Measurements from ENCODE around the gene ADK.

GRCh38 chr10:74244807-74245206, 93.8 kb downstream of the ADK start:
- TF ChIP-seq CTCF (conservative IDR thresholded peaks at IDR 0.05), result no peak
- no peak for TF ChIP-seq EZH2 (IDR thresholded peaks at IDR 0.05; ENCODE audit: low read depth)
